Ishikawa (cell line): ENCODE data around the gene COA1.

ENCODE experiments used
- CEBPB ChIP-seq: IDR thresholded peaks from 2 replicates; pipeline ENCODE4 v1.6.1; 2012
- CREB1 ChIP-seq: IDR thresholded peaks from 2 replicates; pipeline ENCODE4 v1.6.1; 2012; ENCODE audit warnings: low read depth
- EGR1 ChIP-seq: IDR thresholded peaks from 2 replicates; pipeline ENCODE4 v1.6.1; 2012
- EP300 ChIP-seq: IDR thresholded peaks from 2 replicates; pipeline ENCODE4 v1.6.1; 2012; ENCODE audit warnings: borderline replicate concordance
- FOXM1 ChIP-seq: IDR thresholded peaks from 2 replicates; pipeline ENCODE4 v1.6.1; 2012; ENCODE audit warnings: low read depth, borderline replicate concordance
- MAX ChIP-seq: IDR thresholded peaks from 2 replicates; pipeline ENCODE4 v1.6.1; 2012
- NFIC ChIP-seq: IDR thresholded peaks from 2 replicates; pipeline ENCODE4 v1.6.1; 2012
- RAD21 ChIP-seq: IDR thresholded peaks from 2 replicates; pipeline ENCODE4 v1.6.1; 2012; ENCODE audit warnings: low read depth
- REST ChIP-seq: IDR thresholded peaks from 2 replicates; pipeline ENCODE4 v1.6.1; 2012; ENCODE audit warnings: low read depth, mild to moderate bottlenecking
- TAF1 ChIP-seq: IDR thresholded peaks from 2 replicates; pipeline ENCODE4 v1.6.1; 2012; ENCODE audit warnings: low read depth, mild to moderate bottlenecking
- TCF12 ChIP-seq: IDR thresholded peaks from 2 replicates; pipeline ENCODE4 v1.6.1; 2012; ENCODE audit warnings: low read depth
- TEAD4 ChIP-seq: IDR thresholded peaks from 2 replicates; pipeline ENCODE4 v1.6.1; 2012
- USF1 ChIP-seq: IDR thresholded peaks from 2 replicates; pipeline ENCODE4 v1.6.1; 2012
- YY1 ChIP-seq: IDR thresholded peaks from 2 replicates; pipeline ENCODE4 v1.6.1; 2012; ENCODE audit warnings: low read depth
- ZBTB7A ChIP-seq: IDR thresholded peaks from 2 replicates; pipeline ENCODE4 v1.6.1; 2012; ENCODE audit warnings: low read depth

The COA1 gene

GRCh38 chr7:43735403-43735801, 6.1 kb upstream of the COA1 start:
- TF ChIP-seq REST (no peak), USF1 (no peak), RAD21 (no peak), EGR1 (no peak), YY1 (no peak), TEAD4 (no peak), CEBPB (no peak), TCF12 (no peak)

- TF ChIP-seq FOXM1 (no peak), TEAD4 (no peak), REST (no peak), USF1 (no peak), EGR1 (no peak), NFIC (no peak), CREB1 (no peak), RAD21 (no peak), EP300 (no peak), CEBPB (no peak), ZBTB7A (no peak), TAF1 (no peak), MAX (no peak), YY1 (no peak), TCF12 (no peak)
Observed at GRCh38 chr7:43729924-43730248, 563 bp upstream of the COA1 start.

- TF ChIP-seq TEAD4, result no peak
Observed at GRCh38 chr7:43727494-43727893, 1.8 kb downstream of the COA1 start.

- no peak for TF ChIP-seq FOXM1
- no peak for TF ChIP-seq CREB1
- TF ChIP-seq EGR1, result no peak
- no peak for TF ChIP-seq TEAD4
- no peak for TF ChIP-seq CEBPB
- no peak for TF ChIP-seq TCF12
- no peak for TF ChIP-seq TAF1
- no peak for TF ChIP-seq EP300
- no peak for TF ChIP-seq ZBTB7A
- TF ChIP-seq REST, result no peak
- TF ChIP-seq MAX, result no peak
- TF ChIP-seq USF1, result no peak
- no peak for TF ChIP-seq YY1
- no peak for TF ChIP-seq RAD21
- TF ChIP-seq NFIC, result no peak
Observed at GRCh38 chr7:43727003-43727402, 2.3 kb downstream of the COA1 start.

GRCh38 chr7:43726466-43726865, 2.9 kb downstream of the COA1 start:
- no peak for TF ChIP-seq NFIC
- TF ChIP-seq YY1, result no peak
- no peak for TF ChIP-seq REST
- no peak for TF ChIP-seq USF1
- TF ChIP-seq EP300, result no peak
